Fibroblast of pulmonary artery (primary cell): ENCODE data around the gene VPS4B.
A peak's percentile ranks its signal among the peaks of the same experiment; 100 is the strongest.

Source experiments
- DNase-seq: peaks from one replicate; pipeline ENCODE4 v3.0.0-alpha.2; 2010; ENCODE audit warnings: low read depth
- H3K4me3 ChIP-seq: replicated peaks from 2 replicates; pipeline ENCODE4 v1.5.1; 2011; ENCODE audit warnings: low read depth, mild to moderate bottlenecking, control low read depth, low read length, moderate library complexity
- CTCF ChIP-seq: IDR thresholded peaks from 2 replicates; pipeline ENCODE4 v1.5.1; 2011; ENCODE audit warnings: mild to moderate bottlenecking, control low read depth, low read length, inconsistent platforms; ENCODE audit errors: missing control alignments

The VPS4B gene

DNA sequence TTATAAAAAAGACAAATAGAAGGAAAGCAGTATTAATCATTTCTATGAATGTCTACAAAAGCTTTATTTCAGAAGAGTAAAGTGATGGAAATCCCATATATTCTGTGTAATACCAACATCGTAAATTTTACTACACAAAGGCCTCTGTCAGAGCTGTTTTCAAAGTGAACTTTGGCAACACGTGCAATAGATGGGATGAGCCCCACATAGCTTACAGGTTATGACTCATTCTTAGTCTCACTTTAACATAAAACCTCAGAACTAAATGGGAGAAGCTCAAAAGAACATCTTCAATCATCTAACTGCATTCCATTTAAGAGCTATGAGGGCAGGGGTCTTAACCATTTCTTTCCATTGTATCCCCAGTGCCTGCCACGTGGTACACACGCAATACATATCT, 11.5 kb downstream of the VPS4B start:
- no peak overlapping the region for H3K4me3 ChIP-seq
- TF ChIP-seq CTCF: no peak
- DNase-seq: peak; percentile 50

DNA sequence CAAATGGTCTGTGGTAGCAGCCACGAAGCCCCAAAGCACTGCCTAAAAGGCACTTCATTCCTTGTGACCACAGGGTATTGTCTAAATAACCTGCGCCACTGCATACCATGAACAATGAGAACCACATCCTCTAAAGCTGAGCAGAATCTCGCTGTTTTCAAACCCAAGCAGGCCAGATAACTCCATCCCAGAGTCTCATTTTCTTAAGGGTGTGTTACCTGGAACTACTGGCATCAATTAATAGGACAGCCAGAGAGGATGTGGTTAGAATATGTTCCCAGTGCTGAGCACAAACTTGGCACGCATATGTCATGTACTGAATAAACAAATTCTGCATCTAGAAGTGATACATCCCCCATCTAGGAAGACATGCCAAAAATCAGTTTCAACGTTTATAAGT, 13.0 kb downstream of the VPS4B start:
- peak; percentile 4 for DNase-seq
- no peak overlapping the region for H3K4me3 ChIP-seq
- TF ChIP-seq CTCF: no peak

DNA sequence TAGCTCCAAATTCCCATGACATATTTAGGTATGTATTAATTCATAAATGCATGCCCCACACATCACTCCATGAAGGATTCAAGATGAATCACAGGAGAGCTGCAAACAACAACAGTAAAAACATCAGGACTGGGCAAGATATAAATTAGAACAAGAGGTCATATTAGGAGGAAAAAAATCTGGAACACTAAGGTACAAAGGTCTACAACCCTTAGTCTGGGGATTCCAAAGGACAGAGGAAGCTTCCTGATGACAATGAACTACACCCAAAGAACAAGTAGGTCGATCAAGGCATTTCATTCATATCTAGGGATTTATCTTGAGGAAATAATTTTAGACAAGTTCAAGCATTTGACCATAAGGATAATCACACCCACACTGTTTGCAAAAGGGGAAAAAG, 14.5 kb downstream of the VPS4B start:
- DNase-seq: no peak
- H3K4me3 ChIP-seq: no peak overlapping the region

DNA sequence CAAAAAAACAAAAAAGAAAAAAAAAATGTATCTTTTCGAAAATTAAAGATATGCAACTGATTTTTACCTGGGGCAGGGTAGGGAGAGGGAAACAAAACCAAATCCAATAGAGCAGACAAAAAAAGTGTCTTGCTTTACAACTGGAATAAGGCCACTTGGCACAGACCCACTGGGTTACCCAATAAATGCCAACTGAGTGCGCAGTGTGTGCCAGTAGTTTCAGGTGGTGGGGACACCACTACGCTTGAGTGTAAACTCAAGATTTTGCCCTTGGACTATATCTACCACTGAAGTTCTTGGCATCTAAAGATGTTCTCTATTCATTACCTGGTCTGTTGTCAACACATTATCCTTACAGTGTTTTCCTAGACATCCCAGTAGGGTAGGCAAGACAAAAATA, 16.3 kb downstream of the VPS4B start:
- no peak overlapping the region for H3K4me3 ChIP-seq
- no peak for DNase-seq
- no peak for TF ChIP-seq CTCF

More for the DNA sequence above, 14.5 kb downstream of the VPS4B start:
- TF ChIP-seq CTCF: no peak

DNA sequence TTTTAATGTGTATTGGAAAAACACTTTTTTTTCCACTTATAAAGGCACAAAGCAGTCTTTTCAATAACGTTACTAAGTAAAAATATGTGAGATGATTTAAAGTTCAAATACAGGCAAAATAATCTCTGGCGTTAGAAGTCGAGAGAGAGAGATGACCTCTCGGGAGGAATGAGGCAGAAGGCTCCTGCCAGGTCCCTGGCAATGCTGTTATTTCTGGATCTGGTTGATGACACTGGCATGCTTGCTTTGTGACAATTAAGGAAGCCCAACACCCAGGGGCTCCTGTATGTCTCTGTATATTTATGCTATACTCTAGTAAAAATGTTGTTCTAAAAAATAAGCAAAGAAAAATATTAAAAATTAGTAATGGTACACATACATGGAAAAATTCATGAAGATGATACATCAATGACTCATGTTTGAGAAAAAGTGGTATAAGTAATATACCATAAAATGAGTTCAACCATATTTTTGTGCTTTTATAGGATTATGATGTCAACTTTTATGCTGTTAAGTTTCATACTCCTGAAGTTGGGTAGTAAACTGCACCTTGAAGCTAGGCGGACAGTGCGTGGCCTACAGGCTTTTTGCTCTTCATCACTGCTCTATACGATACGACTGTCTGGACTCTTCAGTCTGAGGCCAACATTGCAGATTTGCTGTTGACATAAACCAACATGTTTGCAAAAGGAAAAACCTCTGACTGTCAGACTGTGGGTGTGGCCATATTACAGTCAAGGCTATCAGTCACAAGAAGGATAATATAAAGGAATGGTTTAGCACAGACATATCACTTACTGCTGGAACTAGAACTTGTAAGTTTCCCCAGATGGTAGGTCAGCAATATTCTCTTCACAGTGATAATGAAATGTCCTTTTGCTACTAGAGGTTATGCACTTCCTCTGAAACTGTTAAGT, 19.8 kb downstream of the VPS4B start:
- H3K4me3 ChIP-seq: no peak overlapping the region
- TF ChIP-seq CTCF: no peak
- DNase-seq: no peak

DNA sequence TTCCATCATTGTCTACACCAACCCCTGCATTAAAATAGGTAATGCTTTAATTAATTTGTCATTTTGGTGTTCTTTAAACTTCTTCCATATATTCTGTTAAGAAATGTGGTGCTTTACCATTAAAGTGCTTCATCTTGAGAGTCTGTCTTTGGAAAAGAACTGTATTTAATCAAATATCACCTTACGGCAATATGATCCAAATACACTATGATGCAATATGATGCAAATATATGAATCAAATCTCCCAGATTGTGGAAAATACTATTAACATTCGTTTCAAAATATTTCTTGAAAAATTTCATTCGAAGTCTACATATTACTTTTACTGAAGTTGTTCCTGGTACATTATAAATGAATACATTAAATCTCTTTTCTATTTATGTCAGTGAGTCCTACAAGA, 23.0 kb downstream of the VPS4B start:
- DNase-seq: no peak

More for the DNA sequence above, 23.0 kb downstream of the VPS4B start:
- H3K4me3 ChIP-seq: no peak overlapping the region
- TF ChIP-seq CTCF: no peak
